ENCODE data around the gene LUC7L. TPM values are rescaled to one million over a fixed set of nuclear protein-coding genes. Genes with fewer than 3 reads are reported as not detected.
"Not testable (repeated sequence)": the region's sequence is repeated elsewhere in the genome, so short reads cannot be mapped to it uniquely, and the experiment has no call there.

The LUC7L gene
- total RNA-seq, 6 donors from 2014 or later: 57.9 to 394 (median 108) TPM

DNA sequence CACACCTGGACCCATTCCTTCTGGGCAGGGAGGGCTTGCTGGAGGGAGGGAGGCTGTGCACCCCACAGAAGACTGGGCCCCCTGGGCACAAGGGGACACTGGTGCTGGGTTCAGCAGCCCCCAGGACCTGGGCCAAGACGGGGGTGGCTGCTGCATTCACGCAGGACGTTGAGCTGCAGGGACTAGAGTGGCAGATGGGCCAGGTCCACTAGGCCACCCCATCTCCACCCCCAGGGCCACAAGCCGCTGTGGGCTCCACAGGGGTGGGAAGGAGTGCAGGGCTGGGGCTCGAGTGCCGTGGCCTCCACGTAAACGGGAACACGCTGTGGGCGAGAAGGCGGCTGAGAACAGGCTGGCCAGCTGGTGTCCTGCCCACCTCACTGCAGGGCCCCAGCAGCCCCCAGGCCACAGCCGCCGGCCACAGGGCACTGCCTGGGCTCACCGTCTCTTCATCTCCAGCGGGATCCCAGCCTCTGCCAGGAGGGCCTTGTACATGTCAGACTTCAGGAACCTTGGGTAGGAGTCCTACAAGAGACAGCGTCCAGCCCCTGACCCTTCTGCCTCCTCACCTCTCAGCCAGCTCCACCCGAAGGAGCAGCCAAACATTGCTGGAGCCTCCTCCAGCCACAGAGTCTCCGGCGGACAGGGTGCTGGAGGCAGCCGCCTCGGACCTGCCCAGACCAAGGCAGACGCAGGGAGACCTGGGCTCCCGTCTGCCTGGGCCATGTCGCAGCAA lies 40.0 kb upstream of the LUC7L start:
- peak in 1 of 2 donors; percentile 76 for DNase-seq
- Histone ChIP-seq H3K27ac (no peak overlapping the region), H3K9me3 (no peaks in the 10 kb centered on the region), H3K4me3 (no peak overlapping the region), H3K36me3 (peaks cover 0 to 13% (median 7%) of the 10 kb centered on the region in 4 donors), H3K4me1 (no peaks in the 10 kb centered on the region), H3K27me3 (no peaks in the 10 kb centered on the region)
- WGBS, 2 donors: 85 to 92% methylated on average over 13 to 19 of the region's 24 CpGs
- TF ChIP-seq EP300 (IDR thresholded peaks at IDR 0.05): no peak
- no peak for ATAC-seq (ENCODE audit: low FRiP score in 2 of 2)

DNA sequence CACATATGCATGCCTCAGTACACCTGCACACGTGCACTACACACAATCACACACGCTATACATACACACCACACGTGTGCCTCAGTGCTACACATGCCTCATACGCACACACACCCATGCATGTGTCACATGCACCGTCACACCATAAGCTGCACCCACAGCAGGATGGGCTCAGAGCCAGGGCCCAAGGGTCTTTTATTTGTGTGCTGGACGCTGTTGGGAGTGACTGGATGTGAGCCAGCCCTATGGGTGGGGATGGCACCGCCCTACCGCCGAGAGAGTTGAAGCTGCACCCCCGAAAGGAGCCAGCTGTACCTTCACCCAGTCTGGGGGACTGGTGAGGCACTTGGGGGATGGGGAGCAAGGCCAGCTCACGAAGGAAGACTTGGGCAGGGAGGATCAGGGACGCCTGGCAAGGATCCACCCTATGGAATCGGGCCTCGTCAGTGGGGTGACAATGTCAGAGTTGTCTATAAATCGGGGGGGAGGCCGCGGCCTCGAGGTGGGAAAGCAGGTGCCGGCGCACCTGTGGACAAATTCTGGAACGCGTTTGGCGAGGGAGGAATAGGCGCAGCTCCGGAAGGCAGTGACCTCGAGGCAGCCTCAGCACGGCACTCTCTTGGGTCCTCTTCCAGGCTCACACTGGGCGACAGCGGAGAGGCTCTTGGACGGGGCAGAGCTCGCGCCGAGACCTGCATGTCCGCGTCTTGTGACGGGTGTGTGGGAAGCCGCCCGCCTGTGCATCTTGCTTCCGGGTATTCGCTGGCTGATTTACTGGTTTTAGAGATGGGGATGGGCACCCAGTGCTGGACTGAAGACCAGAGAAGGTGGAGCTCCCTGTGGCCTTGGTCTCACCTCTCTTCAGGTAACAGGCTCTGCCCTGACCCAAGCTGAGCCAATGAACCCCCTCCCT lies 39.1 kb upstream of the LUC7L start:
- TF ChIP-seq POLR2A (IDR thresholded peaks at IDR 0.05) (no peak), EP300 (IDR thresholded peaks at IDR 0.05) (no peak), POLR2AphosphoS5 (IDR thresholded peaks at IDR 0.05) (no peak)
- TF ChIP-seq, protein P1, sequence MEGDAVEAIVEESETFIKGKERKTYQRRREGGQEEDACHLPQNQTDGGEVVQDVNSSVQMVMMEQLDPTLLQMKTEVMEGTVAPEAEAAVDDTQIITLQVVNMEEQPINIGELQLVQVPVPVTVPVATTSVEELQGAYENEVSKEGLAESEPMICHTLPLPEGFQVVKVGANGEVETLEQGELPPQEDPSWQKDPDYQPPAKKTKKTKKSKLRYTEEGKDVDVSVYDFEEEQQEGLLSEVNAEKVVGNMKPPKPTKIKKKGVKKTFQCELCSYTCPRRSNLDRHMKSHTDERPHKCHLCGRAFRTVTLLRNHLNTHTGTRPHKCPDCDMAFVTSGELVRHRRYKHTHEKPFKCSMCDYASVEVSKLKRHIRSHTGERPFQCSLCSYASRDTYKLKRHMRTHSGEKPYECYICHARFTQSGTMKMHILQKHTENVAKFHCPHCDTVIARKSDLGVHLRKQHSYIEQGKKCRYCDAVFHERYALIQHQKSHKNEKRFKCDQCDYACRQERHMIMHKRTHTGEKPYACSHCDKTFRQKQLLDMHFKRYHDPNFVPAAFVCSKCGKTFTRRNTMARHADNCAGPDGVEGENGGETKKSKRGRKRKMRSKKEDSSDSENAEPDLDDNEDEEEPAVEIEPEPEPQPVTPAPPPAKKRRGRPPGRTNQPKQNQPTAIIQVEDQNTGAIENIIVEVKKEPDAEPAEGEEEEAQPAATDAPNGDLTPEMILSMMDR (IDR thresholded peaks at IDR 0.05): no peak
- peaks cover 0 to 22% (median 15%) of the 10 kb centered on the region in 4 donors for H3K36me3 ChIP-seq
- no peak for ATAC-seq (ENCODE audit: low FRiP score in 2 of 2)
- no peak overlapping the region for H3K27ac ChIP-seq
- no peaks in the 10 kb centered on the region for H3K27me3 ChIP-seq
- DNase-seq: peak in 1 of 2 donors; percentile 75
- H3K4me3 ChIP-seq: no peak overlapping the region
- 64 to 68% methylated on average over 20 to 39 of the region's 40 CpGs for WGBS, 2 donors
- H3K9me3 ChIP-seq: no peaks in the 10 kb centered on the region
- no peaks in the 10 kb centered on the region for H3K4me1 ChIP-seq

GRCh38 chr16:267562-267961 lies 38.3 kb upstream of the LUC7L start:
- DNase-seq; H3K4me1 ChIP-seq; H3K27me3 ChIP-seq; H3K9me3 ChIP-seq; H3K27ac ChIP-seq; ATAC-seq (ENCODE audit: low FRiP score in 2 of 2); H3K4me3 ChIP-seq: not testable (repeated sequence)
- H3K36me3 ChIP-seq: peaks cover 0 to 30% (median 22%) of the 10 kb centered on the region in 4 donors
- WGBS, 2 donors: 87 to 91% methylated on average over 17 of the region's 17 CpGs

DNA sequence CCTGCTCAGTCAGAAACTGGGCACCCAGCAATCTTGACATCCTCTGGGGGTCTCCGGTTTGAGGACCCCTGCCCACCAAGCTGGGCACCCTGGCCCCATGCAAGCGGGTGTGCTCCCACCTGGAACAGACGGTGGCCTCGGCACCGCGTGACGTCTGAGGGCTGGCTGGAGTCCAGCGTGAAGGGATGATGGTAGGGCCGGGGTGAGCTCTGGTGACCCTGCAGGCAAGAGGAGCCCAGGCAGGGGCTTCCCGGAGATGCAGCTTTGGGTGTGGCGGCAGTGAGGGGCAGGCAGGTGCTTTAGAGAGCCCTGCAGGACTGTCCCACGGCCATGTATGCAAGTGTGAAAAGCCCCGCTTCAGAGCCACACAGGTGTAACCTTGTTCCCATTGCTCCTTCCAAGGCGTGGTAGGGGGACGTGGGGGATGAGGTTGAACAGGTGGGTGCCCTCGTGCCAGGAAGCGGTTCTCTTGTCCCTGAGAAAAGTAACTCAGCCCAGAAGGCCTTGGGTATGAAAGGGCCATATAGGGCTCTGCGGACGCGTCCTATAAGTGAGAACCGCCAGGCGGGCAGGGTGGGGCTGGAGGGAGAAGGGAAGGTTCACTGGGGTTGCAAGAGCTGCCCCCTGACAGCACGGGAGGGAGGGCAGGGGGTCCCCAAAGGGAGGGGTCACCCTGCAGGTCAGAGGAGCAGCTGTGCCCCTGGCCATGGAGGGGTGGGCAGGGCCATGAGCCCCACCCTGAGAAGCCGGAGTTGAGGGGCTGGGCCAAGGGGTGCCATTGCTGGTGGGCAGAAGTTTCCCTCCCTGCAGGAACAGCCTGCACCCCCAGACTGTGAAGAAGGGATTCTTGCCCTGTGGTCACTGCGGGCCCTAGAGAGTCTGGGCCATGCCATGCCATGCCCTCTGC lies 37.3 kb upstream of the LUC7L start:
- no peaks in the 10 kb centered on the region for H3K4me1 ChIP-seq
- H3K36me3 ChIP-seq: peaks cover 5 to 40% (median 32%) of the 10 kb centered on the region in 4 donors
- no peaks in the 10 kb centered on the region for H3K9me3 ChIP-seq
- WGBS, 2 donors: 83% methylated on average over 14 to 24 of the region's 25 CpGs
- H3K4me3 ChIP-seq: no peak overlapping the region
- no peak for TF ChIP-seq EP300 (IDR thresholded peaks at IDR 0.05)
- TF ChIP-seq, protein P1 (IDR thresholded peaks at IDR 0.05): no peak
- no peak for TF ChIP-seq POLR2AphosphoS5 (IDR thresholded peaks at IDR 0.05)
- no peak for TF ChIP-seq POLR2A (IDR thresholded peaks at IDR 0.05)
- no peak for DNase-seq
- H3K27me3 ChIP-seq: no peaks in the 10 kb centered on the region
- no peak overlapping the region for H3K27ac ChIP-seq
- no peak for ATAC-seq (ENCODE audit: low FRiP score in 2 of 2)

- ATAC-seq (ENCODE audit: low FRiP score in 2 of 2): no peak
- H3K27ac ChIP-seq: no peak overlapping the region
- no peaks in the 10 kb centered on the region for H3K4me1 ChIP-seq
- WGBS, 2 donors: 67 to 82% methylated on average over 5 to 12 of the region's 12 CpGs
- peak in 1 of 2 donors; percentile 71 for DNase-seq
- peaks cover 5 to 48% (median 40%) of the 10 kb centered on the region in 4 donors for H3K36me3 ChIP-seq
- no peaks in the 10 kb centered on the region for H3K27me3 ChIP-seq
- H3K9me3 ChIP-seq: no peaks in the 10 kb centered on the region
- TF ChIP-seq POLR2AphosphoS5 (IDR thresholded peaks at IDR 0.05): no peak
- TF ChIP-seq EP300 (IDR thresholded peaks at IDR 0.05): no peak
- TF ChIP-seq POLR2A (IDR thresholded peaks at IDR 0.05): no peak
- TF ChIP-seq, protein P1 (IDR thresholded peaks at IDR 0.05): no peak
- no peak overlapping the region for H3K4me3 ChIP-seq
Observed at GRCh38 chr16:265711-266110, 36.5 kb upstream of the LUC7L start.

Data from upper lobe of left lung (tissue), 6 donors.